COLO668 (cell line): ENCODE measurements around the gene OSBPL10.
A peak's percentile ranks its signal among the peaks of the same experiment; 100 is the strongest.

Experiments used
- DNase-seq: peaks from one replicate; lab custom pipeline; 2025; ENCODE audit not compliant: unreplicated experiment; lab: John Stamatoyannopoulos, UW

Gene OSBPL10

DNA sequence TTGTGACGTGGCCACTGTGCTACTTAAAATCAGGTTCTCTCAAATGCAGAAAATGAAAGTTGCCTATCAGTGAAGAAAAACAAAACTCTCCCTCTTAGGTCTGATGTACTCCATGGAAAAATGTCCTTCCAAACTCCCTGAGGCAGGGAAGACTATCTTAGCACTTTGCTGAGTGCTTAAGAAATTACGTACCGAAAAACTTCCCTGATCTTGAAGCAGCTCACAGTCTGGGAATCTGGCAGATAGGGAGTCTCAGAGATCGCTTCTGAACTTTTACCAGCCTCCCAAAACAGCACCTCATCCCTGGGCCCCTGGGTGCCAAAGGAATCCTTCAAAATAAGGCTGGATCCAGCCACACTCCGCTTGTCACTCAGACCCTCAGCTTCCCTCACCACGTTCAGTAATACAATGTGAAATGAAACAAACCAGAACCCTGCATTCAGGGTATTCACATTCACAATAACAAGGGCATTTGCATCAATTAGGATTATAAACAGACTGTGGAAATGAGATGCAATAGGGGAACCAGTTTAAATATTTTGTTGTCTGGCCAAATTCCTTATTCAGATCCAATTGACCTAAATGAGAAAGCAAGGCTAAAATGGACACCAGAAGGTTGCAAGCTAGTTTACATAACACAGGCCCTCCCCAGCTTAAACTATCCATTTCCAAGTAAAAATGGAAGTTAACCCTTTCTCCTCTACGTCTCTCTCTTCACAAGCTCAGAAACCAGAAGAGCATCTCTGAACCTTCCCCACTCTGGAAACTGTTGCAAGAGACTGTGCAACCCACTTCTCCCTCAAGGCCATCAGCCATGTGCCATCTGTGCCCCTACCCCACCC lies 20.9 kb downstream of the OSBPL10 start:
- DNase-seq = no peak

DNA sequence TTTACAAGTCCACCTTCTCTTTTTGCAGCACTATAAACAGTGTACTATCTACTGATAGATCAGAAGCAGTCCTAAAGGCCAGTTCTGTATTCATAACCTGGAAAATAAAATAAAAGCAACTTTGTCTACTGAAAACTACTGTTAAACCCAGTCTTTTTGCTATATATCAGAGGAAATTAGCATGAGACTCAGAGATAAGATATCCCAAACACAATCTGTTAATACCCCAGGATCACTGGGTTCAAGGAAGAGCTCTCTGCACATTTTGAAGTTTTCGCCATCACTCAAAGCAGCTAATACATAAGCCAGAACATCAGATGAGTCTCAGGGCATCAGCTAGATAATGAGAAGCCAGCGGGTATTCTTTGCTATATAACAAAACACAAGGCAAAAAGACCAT lies 21.8 kb downstream of the OSBPL10 start:
- DNase-seq = no peak

DNA sequence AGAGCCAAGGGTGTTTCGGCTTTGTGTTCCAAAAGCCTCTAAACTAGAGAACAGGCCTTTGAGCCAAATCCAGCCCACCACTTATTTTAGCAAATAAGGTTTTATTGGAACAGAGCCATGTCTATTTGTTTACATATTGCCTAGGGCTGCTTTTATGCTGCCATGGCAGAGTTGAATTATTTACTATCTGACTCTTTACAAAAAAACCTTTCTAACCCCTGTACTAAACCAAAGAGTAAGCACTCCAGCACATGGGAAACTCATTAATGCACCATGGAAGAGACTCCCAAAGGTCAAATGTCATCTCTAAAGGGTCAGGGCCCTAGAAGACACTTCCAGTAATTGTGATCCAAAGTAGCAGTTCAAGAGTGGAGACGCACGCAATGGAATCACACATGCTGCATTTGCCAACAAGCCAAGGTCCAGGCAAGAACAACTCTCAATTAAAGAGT lies 22.3 kb downstream of the OSBPL10 start:
- DNase-seq = peak; percentile 20

DNA sequence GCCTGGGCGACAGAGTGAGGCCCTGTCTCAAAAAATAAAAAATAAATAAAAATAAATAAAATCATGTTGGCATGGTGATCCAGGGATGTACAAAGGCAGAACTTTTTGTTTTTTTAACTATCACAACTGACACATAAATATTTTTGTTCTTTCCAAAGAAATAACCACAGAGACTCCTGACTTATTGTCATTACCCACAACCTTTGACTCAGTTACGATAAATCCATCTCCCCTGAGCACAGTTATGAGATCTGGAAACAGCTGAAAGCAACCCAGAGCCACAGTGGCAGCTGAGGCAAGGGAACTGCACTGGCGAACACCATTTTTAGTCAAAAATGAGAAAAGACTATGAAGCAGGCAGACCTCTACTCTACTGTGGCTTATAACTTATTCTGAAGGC lies 24.0 kb downstream of the OSBPL10 start:
- DNase-seq = no peak

DNA sequence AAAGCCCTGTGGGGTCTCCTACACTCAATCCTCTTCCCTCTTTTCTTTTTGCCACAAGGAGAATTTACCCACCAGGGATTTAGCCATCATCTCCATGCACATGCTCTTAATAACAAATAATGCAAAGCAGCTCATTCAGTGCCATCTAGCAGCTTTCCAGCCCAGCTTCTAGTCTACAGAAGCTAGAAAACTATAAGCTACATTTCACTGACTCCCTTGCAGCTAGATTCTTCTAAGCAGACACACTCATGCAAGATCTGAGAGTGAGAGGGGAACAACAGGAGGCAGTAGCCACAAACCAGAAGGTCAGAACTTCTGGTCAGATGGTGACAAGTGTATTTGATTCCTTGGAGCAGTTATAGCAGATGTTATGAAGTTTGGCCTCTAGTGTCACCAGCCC lies 25.5 kb downstream of the OSBPL10 start:
- no peak for DNase-seq

DNA sequence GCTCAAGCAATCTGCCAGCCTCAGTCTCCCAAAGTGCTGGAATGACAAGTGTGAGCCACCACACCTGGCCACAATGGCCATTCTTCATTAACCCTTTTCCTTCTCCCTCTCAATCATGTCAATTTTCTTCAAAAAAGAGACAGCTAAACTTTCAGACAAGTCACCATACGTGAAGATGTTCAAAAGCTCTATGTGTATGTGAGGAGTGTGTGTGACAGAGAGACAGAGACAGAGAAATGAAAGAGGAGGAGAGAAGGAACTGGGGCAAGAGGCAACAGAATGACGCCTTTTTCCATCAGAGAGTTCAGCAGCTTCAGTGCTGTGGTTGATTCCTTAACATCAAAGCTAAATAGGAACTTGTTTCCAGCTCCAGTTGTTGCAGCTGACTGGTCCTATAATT lies 27.4 kb downstream of the OSBPL10 start:
- DNase-seq = no peak

DNA sequence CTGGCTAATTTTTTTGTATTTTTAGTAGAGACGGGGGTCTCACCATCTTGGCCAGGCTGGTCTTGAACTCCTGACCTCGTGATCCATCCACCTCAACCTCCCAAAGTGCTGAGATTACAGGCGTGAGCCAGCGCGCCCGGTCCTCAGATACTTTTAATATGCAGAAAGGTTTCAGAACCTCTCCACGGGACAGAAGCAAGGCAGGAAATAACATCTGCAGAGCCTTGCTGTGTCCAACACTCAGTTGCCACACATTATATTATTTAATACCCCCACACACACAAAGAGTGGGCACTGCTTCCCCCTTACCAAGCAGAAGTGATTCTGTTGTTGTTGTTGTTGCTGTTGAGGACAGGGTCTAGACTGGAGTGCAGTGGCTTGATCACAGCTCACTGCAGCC lies 28.0 kb downstream of the OSBPL10 start:
- DNase-seq = no peak

DNA sequence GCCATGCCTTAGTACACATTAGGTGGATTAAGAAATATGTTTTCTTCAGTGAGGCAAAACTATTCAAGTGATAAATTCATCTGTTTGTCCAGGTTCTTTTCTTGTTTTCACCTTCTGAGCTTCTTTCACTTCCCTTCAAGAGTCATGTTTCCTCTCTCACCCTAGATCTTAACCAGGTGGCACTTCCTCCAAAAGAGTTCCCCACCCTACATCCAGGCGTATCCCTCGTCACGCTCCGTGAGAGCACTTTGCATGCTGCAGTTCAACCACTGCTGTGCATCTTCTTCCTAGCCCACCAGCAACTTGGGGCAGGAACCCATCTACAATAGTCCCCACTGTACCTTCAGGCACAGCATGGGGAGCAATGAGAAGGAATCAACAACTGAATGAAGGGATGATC lies 28.9 kb downstream of the OSBPL10 start:
- no peak for DNase-seq

DNA sequence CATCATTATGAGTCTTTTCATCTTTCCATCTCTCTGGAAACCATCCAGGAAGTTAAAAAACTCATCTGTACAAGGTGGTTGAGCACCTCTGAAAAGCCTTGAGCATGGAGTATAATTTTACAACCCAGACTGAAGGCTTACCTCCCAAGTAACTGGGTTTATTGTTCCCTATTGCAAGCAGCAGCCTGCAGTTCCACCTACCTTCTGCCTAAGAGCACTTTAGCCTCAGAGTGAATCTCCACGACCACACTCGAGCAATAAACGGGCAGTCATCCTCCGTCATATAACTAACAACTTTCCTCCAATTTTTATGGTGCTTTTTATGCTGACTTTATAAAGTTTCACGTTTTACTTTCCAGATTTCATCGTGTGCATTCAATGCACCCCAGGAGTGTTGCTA lies 32.8 kb downstream of the OSBPL10 start:
- DNase-seq = no peak

DNA sequence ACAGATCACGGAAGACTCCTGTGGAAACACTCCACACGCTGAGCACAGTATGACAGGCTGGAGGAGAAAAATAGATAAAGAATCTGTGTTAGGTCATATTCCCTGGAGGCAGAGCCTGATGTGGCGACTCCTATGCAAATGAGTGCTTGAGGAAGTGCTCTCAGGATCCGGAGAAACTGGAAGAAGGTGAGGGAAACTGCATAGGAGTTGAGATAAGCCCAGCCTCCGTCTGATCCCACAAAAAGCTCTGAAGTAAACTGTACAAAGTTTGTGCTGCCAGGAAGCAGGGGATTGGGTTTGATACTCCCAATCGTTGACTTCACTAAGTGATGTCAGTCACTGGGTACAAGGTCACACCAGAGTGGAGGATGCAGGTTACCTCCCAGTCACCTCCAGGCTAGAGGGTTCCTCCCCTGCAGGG lies 33.4 kb downstream of the OSBPL10 start:
- DNase-seq = no peak

DNA sequence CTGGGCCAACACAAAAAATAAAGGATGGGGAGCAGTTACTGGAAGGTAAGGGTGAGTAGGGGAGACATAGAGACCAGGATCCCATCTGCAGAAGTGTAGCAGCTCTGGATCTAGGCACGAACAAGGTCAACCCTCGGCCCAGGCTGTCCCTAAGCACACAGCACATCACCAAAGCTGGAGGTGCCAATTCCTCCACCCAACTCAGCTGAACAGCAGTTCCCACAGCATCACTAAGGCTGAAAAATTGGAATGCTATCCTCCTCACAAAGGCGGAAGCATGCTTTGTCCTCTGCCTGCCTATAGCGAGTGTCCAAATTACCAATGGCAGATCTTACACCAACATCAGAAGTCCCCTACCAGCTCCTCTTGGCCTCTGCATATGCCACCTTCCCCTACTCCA lies 33.9 kb downstream of the OSBPL10 start:
- no peak for DNase-seq

DNA sequence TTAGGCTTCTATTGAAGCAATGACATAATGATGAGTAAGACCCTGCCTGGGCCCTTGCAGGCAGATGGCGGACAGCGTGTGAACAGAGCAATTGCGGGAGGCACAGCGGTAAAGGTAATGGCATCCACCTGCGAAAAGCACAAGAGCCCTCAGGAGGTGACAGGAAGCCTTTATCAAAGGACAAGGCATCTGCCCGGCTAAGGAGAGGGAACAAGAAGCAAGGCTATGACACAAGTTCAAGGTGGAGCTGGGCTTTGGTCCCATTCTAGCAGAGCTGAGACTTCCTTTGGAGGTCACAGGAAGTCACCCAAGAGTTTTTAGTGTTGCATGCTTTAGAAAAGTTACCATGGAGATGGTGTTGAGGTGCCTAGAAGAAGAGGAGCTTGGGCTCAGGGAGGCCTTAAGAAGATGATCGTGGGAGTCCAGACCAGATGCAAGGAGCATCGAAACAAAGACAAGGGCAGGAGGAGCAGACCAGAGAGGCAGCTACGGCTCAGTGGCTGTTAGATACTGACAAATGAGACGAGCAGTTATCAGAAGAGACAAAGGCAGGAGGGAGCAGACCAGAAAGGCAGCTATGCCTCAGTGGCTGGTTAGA lies 34.5 kb downstream of the OSBPL10 start:
- no peak for DNase-seq

DNA sequence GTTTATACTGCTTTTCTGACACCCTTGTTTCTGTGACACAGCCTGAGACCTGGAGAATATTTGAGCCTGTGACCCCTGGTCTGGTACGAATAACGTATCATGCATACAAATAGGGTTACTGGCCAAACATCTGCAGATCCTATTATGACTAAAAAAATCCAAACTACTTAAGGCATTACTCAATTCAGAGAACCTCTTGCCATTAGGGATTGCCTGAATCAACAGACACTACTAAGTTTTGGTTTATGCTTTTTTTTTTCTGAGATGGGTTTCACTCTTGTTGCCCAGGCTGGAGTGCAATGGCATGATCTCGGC lies 35.4 kb downstream of the OSBPL10 start:
- no peak for DNase-seq

DNA sequence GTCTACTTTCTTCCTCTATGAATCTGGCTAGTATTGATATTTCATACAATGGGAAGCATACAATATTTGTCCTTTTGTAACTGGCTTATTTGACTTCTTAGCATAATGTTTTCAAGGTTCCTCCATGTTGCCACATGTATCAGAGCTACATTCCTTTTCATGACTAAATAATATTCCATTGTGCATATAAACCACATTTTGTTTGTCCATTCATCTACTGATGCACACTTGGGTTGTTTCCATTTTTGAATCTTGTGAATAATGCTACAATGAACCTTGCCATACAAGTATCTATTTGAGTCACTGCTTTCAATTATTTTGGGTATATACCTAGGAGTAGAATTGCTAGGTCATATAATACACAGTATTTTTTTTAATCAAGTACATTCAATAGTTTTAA lies 38.0 kb downstream of the OSBPL10 start:
- DNase-seq = no peak

DNA sequence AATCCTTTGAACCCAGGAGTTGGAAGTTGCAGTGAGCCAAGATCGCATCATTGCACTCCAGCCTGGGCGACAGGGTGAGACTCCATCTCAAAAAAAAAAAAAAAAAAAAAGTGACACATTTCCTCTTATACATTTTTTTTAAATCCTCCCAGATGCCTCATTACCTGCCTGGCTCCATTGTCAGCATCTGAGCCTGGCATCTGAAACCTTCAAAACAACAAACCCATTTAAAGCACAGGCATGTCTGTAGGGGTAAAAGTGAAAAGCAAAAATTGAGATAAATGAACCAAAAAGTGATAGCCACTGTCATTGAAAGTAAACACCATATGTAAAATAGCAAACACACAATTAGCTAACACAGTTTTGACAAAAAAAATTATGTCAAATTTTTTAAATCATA lies 38.6 kb downstream of the OSBPL10 start:
- DNase-seq = no peak

DNA sequence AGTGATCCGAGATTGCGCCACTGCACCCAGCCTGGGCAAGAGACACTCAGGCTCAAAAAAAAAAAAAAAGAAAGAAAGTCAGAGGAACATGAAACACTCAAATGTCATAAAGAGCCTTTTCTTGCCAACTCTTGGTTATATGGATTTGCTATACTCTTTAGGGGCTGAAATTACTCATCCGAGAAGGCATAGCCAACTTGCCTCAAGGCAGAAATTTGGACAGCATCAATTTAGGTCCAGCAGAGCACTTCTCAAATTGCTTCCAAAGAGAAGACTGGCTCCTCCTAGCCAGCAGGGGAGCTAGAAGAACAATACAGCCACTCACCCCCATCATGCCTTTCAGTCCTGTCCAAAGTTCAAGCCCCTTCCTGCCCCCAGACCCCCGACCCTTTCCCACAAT lies 43.8 kb downstream of the OSBPL10 start:
- DNase-seq = no peak

DNA sequence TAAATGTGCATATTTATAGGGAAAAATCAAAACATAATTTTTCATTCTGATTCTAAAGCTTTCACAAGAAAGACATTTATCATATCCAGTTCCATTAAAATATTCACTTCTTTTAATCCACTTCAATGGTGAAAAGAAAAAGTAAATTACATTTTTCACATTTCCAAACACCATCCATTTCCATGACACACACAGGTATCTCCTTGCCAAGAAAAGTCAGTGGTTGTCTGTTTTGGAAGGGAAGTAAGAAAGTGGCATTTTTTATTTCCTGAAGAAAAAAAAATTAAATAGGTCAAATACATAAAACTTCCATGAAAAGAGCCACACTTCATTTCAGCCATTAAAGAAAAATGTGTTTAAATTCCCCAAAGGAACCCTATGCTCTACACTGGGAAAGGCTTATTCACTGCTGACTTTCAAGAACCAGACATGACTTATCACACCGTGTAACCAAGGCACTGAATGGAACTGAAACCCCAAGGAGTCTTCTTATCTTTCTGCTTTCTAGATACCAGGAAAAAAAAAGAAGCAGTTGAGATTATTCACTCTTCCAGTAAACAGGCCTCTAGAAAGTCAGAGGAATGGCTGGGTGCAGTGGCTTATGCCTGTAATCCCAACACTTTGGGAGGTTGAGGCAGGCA lies 44.5 kb downstream of the OSBPL10 start:
- DNase-seq = no peak

DNA sequence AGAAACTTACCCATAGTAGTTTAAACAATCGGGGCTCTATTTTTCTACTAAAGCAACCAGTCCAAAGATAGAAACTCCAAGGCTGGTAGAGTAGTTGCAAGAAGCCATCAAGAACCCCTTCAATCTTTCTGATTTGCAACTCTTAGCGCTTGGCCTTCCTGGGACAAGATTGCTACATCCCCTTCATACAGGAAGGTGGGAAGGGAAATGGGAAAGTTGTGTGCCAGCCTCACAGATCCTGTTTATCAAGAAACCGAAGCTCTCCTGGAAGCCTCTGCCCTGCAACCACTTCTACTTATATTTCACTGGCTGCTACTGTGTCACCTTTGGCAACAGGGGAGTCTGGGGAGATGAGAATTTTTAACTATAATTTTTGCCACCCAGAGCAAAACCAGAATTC lies 46.2 kb downstream of the OSBPL10 start:
- no peak for DNase-seq

DNA sequence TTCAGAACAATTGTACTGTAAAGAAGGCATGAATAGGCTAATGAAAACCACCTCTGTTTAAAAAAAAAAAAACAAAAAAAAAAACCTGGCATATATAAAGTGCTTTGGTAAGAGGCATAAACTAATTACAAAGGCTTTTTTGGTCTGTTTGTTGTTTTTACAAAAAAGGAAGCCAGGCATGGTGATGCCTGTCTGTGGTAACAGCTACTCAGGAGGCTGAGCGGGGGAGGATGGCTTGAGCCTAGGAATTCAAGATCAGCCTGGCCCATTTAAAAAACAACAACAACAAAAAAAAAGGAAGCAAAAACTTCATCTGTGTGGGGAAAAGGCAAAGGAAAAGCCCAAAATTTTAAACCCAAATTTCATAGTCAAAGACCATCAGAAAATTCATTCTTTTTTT lies 47.0 kb downstream of the OSBPL10 start:
- no peak for DNase-seq

DNA sequence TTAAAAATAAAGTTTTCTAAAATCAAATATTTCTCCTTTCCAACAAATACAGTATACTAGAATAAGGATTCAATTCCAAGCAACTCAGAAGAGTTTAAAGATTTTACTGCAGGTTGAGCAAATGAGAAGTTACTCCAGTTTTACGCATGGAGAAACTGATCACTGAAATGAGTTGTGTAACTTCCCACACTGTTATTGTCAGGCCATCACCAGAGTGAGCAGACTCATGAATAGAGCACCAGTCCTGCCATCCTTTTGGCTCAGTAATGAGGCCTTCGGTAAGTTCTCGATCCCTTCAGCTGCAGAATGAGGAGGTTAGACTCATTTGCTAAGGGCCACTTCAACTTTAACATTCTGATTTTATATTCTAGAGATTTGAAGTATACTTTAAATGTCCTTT lies 48.1 kb downstream of the OSBPL10 start:
- DNase-seq = no peak

DNA sequence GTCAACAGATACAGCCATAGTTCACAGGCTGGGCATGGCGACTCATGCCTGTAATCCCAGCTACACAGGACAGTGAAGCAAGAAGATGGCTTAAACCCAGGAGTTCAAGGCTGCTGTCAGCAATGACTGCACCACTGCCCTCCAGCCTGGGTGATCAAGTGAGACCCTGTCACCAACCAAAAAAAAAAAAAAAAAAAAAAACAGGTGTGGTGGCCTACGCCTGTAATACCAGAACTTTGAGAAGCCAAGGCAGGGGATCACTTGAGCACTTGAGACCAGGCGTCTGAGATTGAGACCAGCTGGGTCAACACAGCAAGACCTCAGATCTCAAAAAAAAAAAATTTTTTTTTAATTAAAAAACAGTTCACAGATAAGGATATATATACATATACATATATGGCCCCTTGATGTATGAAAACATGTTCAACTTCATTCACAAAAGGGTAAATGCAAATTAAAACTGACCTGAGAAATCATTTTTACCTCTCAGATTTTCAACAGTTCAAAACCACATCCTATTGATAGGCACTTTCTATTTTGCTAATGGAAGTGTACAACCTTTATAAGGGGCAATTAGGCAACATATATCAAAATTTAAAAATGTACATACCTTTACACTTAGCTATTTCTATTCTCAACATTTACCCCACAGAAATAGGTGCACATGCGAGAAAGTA lies 51.1 kb downstream of the OSBPL10 start:
- no peak for DNase-seq

DNA sequence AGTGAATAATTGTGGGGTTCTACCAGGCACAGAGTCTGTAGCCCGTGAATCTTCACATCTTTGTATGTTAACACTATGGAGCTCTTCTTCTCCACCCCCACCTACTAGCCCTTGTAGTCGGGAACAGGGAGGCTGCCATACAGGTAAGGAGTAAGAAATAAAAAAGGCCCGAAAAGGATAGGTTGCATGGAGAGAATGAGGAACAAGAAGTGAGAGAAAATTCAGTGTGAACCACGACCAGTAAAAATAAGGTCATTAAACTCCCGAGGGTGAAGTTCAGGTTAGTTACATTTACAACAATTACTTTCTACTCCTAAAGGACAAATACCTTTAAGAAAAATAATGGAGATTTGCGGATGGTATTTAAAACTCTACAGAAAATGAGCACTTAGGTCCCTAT lies 53.3 kb downstream of the OSBPL10 start:
- no peak for DNase-seq
